HEK293 (cell line): Measurements from ENCODE around the gene TTC39C.

Experiments
- CTCF ChIA-PET: fragments of 350-600 bp; formaldehyde crosslinking; extraction: SDS; loops from one replicate; lab custom pipeline; 2021; ENCODE audit warnings: antibody characterized with exemption; lab: Yijun Ruan, JAX
- POLR2A ChIA-PET: fragments of 300-600 bp; formaldehyde crosslinking; extraction: SDS; loops from one replicate; lab custom pipeline; 2020; ENCODE audit warnings: antibody characterized with exemption, inconsistent platforms; lab: Yijun Ruan, JAX
- H3K27ac ChIP-seq: fragments of 200-500 bp; sonication (Bioruptor generic); 2 replicates; pipeline ENCODE4 v1.5.1; 2014; ENCODE audit warnings: low read depth, low read length, control low read depth, inconsistent platforms; ENCODE audit errors: extremely low read depth
- H3K36me3 ChIP-seq, 2 experiments: fragments of 200-500 bp in 1 of 2; sonication (Bioruptor generic) in 1 of 2; 1 replicate in 1 of 2; 2 replicates in 1 of 2; pipeline ENCODE4 v1.5.1; 2014 to 2017; ENCODE audit warnings: inconsistent platforms in 2 of 2, low read length in 2 of 2; ENCODE audit not compliant: control insufficient read depth in 2 of 2, insufficient read depth in 1 of 2
- H3K4me1 ChIP-seq: fragments of 200-500 bp; sonication (Bioruptor generic); 2 replicates; pipeline ENCODE4 v1.5.1; 2014; ENCODE audit warnings: mild to moderate bottlenecking, low read length, inconsistent platforms; ENCODE audit not compliant: control insufficient read depth, insufficient read depth
- H3K4me3 ChIP-seq: 2 replicates; pipeline ENCODE4 v1.5.1; 2011; ENCODE audit warnings: low read depth, mild to moderate bottlenecking, control low read depth, low read length, moderate library complexity
- H3K9me3 ChIP-seq: fragments of 200-500 bp; sonication (Bioruptor generic); 2 replicates; pipeline ENCODE4 v1.5.1; 2014; ENCODE audit warnings: low read depth, low read length, inconsistent platforms; ENCODE audit not compliant: control insufficient read depth, insufficient read depth
- BCL11A ChIP-seq: fragments of 450-650 bp; formaldehyde crosslinking; IDR thresholded peaks from 2 replicates; pipeline ENCODE4 v1.5.1; 2016; ENCODE audit warnings: low read depth, missing biosample characterization, missing genetic modification characterization
- GLIS1 ChIP-seq: fragments of 450-650 bp; formaldehyde crosslinking; IDR thresholded peaks from 2 replicates; pipeline ENCODE4 v1.5.1; 2016; ENCODE audit warnings: missing biosample characterization, missing genetic modification characterization
- MEIS1 ChIP-seq: sonication (generic); formaldehyde crosslinking; IDR thresholded peaks from 2 replicates; pipeline ENCODE4 v1.8.1; 2022; ENCODE audit warnings: missing genetic modification reagents, mild to moderate bottlenecking, borderline replicate concordance
- ZFP69B ChIP-seq: fragments of 450-650 bp; formaldehyde crosslinking; IDR thresholded peaks from 2 replicates; pipeline ENCODE4 v1.5.1; 2016; ENCODE audit warnings: missing biosample characterization, missing genetic modification characterization
- ZNF202 ChIP-seq: fragments of 450-650 bp; formaldehyde crosslinking; IDR thresholded peaks from 2 replicates; pipeline ENCODE4 v1.5.1; 2016; ENCODE audit warnings: missing biosample characterization, missing genetic modification characterization, borderline replicate concordance
- ZNF23 ChIP-seq: fragments of 450-650 bp; formaldehyde crosslinking; IDR thresholded peaks from 2 replicates; pipeline ENCODE4 v1.5.1; 2016; ENCODE audit warnings: missing biosample characterization, missing genetic modification characterization, borderline replicate concordance
- ZNF248 ChIP-seq: fragments of 450-650 bp; formaldehyde crosslinking; IDR thresholded peaks from 2 replicates; pipeline ENCODE4 v1.5.1; 2017; ENCODE audit warnings: missing biosample characterization, missing genetic modification characterization
- ZNF311 ChIP-seq: fragments of 450-650 bp; formaldehyde crosslinking; IDR thresholded peaks from 2 replicates; pipeline ENCODE4 v1.5.1; 2017; ENCODE audit warnings: missing biosample characterization, missing genetic modification characterization, borderline replicate concordance
- ZNF350 ChIP-seq: fragments of 450-650 bp; formaldehyde crosslinking; IDR thresholded peaks from 2 replicates; pipeline ENCODE4 v1.5.0; 2017; ENCODE audit warnings: missing biosample characterization, mild to moderate bottlenecking, missing genetic modification characterization
- ZNF37A ChIP-seq: fragments of 450-650 bp; IDR thresholded peaks from 2 replicates; pipeline ENCODE4 v1.5.1; 2018; ENCODE audit warnings: missing biosample characterization, missing genetic modification characterization
- ZNF433 ChIP-seq: fragments of 450-650 bp; formaldehyde crosslinking; IDR thresholded peaks from 2 replicates; pipeline ENCODE4 v1.5.1; 2016; ENCODE audit warnings: missing biosample characterization, missing genetic modification characterization, low read depth
- ZNF473 ChIP-seq: fragments of 450-650 bp; formaldehyde crosslinking; IDR thresholded peaks from 2 replicates; pipeline ENCODE4 v1.5.1; 2017; ENCODE audit warnings: missing biosample characterization, missing genetic modification characterization
- ZNF521 ChIP-seq: fragments of 450-650 bp; formaldehyde crosslinking; IDR thresholded peaks from 2 replicates; pipeline ENCODE4 v1.5.1; 2017; ENCODE audit warnings: missing biosample characterization, mild to moderate bottlenecking, missing genetic modification characterization
- ZNF747 ChIP-seq: fragments of 450-650 bp; formaldehyde crosslinking; IDR thresholded peaks from 2 replicates; pipeline ENCODE4 v1.5.1; 2016; ENCODE audit warnings: missing biosample characterization, missing genetic modification characterization
- ZXDB ChIP-seq: fragments of 450-650 bp; formaldehyde crosslinking; IDR thresholded peaks from 2 replicates; pipeline ENCODE4 v1.5.1; 2016; ENCODE audit warnings: missing biosample characterization, missing genetic modification characterization
- TF ChIP-seq, protein P1 (sequence below): fragments of 450-650 bp; formaldehyde crosslinking; IDR thresholded peaks from 2 replicates; pipeline ENCODE4 v1.5.1; 2016; ENCODE audit warnings: missing biosample characterization, missing genetic modification characterization
- TF ChIP-seq, protein P2 (sequence below): fragments of 450-650 bp; formaldehyde crosslinking; IDR thresholded peaks from 2 replicates; pipeline ENCODE4 v1.5.1; 2016; ENCODE audit warnings: missing biosample characterization, missing genetic modification characterization
- TF ChIP-seq, protein P3 (sequence below): fragments of 450-650 bp; formaldehyde crosslinking; optimal IDR thresholded peaks from 2 replicates; pipeline ENCODE3; 2016; ENCODE audit warnings: missing biosample characterization, mild to moderate bottlenecking, missing genetic modification characterization
- TF ChIP-seq, protein P4 (sequence below): fragments of 450-650 bp; formaldehyde crosslinking; IDR thresholded peaks from 2 replicates; pipeline ENCODE4 v1.5.1; 2017; ENCODE audit warnings: missing biosample characterization, missing genetic modification characterization
- TF ChIP-seq, protein P5 (sequence below): fragments of 450-650 bp; formaldehyde crosslinking; IDR thresholded peaks from 2 replicates; pipeline ENCODE4 v1.5.1; 2016; ENCODE audit warnings: missing biosample characterization, missing genetic modification characterization, low read depth

TTC39C gene

DNA sequence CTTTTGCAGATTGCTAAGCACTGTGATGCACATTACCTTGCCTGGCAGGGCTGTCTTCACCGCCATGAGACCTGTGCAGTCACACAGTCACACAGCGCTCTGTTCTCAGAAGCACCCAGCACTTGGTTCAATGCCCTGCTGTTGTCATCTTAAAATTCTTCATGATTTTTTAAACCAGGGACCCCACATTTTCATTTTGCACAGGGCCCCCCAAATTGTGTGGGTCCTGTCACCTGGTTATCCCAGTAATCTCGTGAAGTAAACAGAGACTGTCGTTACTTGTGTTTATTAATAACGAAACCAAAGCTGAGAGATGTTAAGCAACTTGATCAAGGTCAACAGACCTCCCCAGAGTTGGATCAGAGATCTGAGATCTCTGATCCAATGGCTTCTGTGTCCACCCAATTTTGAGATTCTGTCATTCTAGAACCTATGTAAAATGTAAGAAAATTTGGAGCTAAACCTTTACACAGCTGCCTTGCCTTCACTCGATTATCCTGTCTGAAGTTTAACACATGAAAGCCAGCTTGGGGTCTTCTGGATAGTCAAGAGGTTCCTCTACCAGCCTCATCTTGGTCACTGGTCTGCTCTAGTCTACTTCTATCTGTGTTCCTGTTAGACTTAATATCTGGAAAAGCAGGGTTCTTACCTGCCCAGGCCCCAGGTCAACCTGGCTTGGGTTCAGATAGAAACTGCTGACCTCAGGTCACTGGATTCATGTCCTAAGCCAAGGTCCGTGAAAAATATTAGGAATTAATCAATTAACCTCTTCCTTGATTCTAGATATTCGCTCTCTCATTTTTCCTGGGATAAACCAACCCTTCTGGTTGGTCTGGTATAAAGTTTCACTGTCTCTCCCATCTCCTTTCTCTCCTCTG lies 13.7 kb upstream of the TTC39C start:
- H3K9me3 ChIP-seq, result no peaks in the 10 kb centered on the region
- H3K36me3 ChIP-seq, result no peaks in the 10 kb centered on the region
- no peak overlapping the region for H3K27ac ChIP-seq
- H3K4me1 ChIP-seq, result peaks cover 4% of the 10 kb centered on the region; the same call in 1 of the 2 replicates
- TF ChIP-seq, protein P1, sequence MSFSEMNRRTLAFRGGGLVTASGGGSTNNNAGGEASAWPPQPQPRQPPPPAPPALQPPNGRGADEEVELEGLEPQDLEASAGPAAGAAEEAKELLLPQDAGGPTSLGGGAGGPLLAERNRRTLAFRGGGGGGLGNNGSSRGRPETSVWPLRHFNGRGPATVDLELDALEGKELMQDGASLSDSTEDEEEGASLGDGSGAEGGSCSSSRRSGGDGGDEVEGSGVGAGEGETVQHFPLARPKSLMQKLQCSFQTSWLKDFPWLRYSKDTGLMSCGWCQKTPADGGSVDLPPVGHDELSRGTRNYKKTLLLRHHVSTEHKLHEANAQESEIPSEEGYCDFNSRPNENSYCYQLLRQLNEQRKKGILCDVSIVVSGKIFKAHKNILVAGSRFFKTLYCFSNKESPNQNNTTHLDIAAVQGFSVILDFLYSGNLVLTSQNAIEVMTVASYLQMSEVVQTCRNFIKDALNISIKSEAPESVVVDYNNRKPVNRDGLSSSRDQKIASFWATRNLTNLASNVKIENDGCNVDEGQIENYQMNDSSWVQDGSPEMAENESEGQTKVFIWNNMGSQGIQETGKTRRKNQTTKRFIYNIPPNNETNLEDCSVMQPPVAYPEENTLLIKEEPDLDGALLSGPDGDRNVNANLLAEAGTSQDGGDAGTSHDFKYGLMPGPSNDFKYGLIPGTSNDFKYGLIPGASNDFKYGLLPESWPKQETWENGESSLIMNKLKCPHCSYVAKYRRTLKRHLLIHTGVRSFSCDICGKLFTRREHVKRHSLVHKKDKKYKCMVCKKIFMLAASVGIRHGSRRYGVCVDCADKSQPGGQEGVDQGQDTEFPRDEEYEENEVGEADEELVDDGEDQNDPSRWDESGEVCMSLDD (tag by site-specific recombination), result no peak
- no peak for TF ChIP-seq BCL11A (tag by site-specific recombination)
- no peak for TF ChIP-seq ZNF473
- TF ChIP-seq, protein P2, sequence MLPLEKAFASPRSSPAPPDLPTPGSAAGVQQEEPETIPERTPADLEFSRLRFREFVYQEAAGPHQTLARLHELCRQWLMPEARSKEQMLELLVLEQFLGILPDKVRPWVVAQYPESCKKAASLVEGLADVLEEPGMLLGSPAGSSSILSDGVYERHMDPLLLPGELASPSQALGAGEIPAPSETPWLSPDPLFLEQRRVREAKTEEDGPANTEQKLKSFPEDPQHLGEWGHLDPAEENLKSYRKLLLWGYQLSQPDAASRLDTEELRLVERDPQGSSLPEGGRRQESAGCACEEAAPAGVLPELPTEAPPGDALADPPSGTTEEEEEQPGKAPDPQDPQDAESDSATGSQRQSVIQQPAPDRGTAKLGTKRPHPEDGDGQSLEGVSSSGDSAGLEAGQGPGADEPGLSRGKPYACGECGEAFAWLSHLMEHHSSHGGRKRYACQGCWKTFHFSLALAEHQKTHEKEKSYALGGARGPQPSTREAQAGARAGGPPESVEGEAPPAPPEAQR (tag by site-specific recombination), result no peak
- TF ChIP-seq, all 188 proteins: peak for 0
- ChIA-PET POLR2A (interaction anchor here (0.5 kb wide), 1 partner anchor 98 kb away, joined by 3 read pairs; no protein-coding TSS in a partner anchor), CTCF (interaction anchor here (0.7 kb wide), 1 partner anchor 1053 kb away, joined by 4 read pairs; no protein-coding TSS in a partner anchor)
- no peak overlapping the region for H3K4me3 ChIP-seq

DNA sequence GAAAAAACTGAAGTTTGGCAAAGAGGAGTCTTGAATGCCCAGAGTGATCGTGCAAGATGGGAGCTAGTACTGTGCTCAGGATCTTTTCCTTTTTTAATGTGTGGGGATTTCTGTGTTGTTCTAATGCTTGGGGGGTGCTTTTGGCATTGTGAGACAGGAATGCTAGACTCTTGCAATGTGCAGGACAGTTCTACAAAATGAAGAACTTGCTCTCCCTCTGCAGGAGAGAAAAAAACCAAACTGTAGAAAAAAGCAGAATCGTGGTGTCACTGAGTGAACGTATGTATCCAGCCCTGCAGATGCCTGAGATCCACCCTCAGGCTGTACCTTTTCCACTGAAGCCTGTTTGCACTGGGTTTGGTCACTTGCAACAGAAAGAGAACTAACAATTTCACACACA lies 12.1 kb upstream of the TTC39C start:
- ChIA-PET POLR2A (no interaction called here), CTCF (interaction anchor here (0.7 kb wide), 1 partner anchor 173 kb away, joined by 3 read pairs; no protein-coding TSS in a partner anchor)
- H3K36me3 ChIP-seq, result no peaks in the 10 kb centered on the region
- no peak overlapping the region for H3K27ac ChIP-seq
- H3K4me1 ChIP-seq, result peaks cover 4% of the 10 kb centered on the region; the same call in 1 of the 2 replicates
- no peak overlapping the region for H3K4me3 ChIP-seq
- no peaks in the 10 kb centered on the region for H3K9me3 ChIP-seq
- TF ChIP-seq, protein P3, sequence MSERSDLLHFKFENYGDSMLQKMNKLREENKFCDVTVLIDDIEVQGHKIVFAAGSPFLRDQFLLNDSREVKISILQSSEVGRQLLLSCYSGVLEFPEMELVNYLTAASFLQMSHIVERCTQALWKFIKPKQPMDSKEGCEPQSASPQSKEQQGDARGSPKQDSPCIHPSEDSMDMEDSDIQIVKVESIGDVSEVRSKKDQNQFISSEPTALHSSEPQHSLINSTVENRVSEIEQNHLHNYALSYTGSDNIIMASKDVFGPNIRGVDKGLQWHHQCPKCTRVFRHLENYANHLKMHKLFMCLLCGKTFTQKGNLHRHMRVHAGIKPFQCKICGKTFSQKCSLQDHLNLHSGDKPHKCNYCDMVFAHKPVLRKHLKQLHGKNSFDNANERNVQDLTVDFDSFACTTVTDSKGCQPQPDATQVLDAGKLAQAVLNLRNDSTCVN (tag by site-specific recombination), result no peak
- TF ChIP-seq ZFP69B (tag by site-specific recombination) (no peak), GLIS1 (tag by site-specific recombination) (no peak), ZNF433 (tag by site-specific recombination) (no peak), ZXDB (tag by site-specific recombination) (no peak), ZNF521 (tag by site-specific recombination) (no peak), ZNF248 (tag by site-specific recombination) (no peak), ZNF37A (tag by site-specific recombination) (no peak), MEIS1 (CRISPR knock-in tag) (no peak), ZNF23 (tag by site-specific recombination) (no peak), ZNF350 (tag by site-specific recombination) (no peak), ZNF311 (tag by site-specific recombination) (no peak), ZNF747 (tag by site-specific recombination) (no peak), ZNF202 (tag by site-specific recombination) (no peak)
- TF ChIP-seq, protein P4, sequence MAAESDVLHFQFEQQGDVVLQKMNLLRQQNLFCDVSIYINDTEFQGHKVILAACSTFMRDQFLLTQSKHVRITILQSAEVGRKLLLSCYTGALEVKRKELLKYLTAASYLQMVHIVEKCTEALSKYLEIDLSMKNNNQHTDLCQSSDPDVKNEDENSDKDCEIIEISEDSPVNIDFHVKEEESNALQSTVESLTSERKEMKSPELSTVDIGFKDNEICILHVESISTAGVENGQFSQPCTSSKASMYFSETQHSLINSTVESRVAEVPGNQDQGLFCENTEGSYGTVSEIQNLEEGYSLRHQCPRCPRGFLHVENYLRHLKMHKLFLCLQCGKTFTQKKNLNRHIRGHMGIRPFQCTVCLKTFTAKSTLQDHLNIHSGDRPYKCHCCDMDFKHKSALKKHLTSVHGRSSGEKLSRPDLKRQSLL (tag by site-specific recombination), result no peak
- TF ChIP-seq, protein P5, sequence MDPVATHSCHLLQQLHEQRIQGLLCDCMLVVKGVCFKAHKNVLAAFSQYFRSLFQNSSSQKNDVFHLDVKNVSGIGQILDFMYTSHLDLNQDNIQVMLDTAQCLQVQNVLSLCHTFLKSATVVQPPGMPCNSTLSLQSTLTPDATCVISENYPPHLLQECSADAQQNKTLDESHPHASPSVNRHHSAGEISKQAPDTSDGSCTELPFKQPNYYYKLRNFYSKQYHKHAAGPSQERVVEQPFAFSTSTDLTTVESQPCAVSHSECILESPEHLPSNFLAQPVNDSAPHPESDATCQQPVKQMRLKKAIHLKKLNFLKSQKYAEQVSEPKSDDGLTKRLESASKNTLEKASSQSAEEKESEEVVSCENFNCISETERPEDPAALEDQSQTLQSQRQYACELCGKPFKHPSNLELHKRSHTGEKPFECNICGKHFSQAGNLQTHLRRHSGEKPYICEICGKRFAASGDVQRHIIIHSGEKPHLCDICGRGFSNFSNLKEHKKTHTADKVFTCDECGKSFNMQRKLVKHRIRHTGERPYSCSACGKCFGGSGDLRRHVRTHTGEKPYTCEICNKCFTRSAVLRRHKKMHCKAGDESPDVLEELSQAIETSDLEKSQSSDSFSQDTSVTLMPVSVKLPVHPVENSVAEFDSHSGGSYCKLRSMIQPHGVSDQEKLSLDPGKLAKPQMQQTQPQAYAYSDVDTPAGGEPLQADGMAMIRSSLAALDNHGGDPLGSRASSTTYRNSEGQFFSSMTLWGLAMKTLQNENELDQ (tag by site-specific recombination), result no peak
- TF ChIP-seq, protein P2 (tag by site-specific recombination), result no peak
